ENCODE data around the gene FSCN2.

The FSCN2 gene

DNA sequence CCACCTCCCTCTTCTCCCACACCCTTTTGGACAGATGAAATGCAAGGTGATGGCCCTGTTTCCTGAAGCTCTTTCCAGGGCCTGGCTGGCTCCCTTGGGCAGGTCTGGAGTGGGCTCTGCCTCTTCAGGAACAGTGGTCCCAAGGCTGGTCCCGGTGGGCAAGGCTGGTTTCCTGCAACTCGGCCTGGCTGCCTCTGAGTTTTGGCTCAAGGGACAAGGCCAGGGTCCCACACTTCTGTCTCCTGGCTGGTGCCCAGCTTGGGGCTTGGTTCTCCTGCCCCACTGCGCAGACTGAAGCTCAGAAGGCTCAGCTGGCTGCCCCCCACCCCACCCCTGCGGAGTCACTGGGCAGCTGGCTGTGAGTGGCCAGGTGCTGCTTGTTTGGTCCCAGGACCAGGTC is 11.7 kb upstream of the FSCN2 start:
- H3K4me2 ChIP-seq: peak overlapping the region; percentile 61; the same call in 1 of the 2 replicates
- TF ChIP-seq, protein P1, sequence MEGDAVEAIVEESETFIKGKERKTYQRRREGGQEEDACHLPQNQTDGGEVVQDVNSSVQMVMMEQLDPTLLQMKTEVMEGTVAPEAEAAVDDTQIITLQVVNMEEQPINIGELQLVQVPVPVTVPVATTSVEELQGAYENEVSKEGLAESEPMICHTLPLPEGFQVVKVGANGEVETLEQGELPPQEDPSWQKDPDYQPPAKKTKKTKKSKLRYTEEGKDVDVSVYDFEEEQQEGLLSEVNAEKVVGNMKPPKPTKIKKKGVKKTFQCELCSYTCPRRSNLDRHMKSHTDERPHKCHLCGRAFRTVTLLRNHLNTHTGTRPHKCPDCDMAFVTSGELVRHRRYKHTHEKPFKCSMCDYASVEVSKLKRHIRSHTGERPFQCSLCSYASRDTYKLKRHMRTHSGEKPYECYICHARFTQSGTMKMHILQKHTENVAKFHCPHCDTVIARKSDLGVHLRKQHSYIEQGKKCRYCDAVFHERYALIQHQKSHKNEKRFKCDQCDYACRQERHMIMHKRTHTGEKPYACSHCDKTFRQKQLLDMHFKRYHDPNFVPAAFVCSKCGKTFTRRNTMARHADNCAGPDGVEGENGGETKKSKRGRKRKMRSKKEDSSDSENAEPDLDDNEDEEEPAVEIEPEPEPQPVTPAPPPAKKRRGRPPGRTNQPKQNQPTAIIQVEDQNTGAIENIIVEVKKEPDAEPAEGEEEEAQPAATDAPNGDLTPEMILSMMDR (conservative IDR thresholded peaks at IDR 0.05; ENCODE audit: low read depth, low read length): no peak
- peaks cover 8% of the 10 kb centered on the region for H3K4me1 ChIP-seq (ENCODE audit: low read depth, poor library complexity, severe bottlenecking)

DNA sequence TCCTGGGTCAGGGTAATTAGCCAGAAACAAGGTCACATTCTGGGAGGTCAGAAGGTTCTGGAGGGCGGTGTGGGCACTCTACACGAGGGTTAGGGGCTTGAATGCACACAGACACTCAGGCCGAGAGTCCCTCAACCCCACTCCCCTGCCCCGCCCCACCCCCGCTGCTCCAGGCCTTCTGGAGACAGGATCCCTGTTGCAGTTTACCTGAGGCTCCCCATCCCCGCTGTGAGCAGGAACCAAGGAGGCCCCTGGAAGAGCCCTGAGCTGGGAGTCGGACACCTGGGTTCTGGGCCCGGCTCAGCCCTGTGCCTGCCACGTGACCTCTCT is 11.2 kb upstream of the FSCN2 start:
- H2AFZ ChIP-seq (ENCODE audit: low read depth): no peak overlapping the region
- no peak overlapping the region for H3K27ac ChIP-seq
- H3K4me3 ChIP-seq (IDR thresholded peaks at IDR 0.05; ENCODE audit: insufficient read depth, low read depth, low read length): no peak overlapping the region
- TF ChIP-seq, protein P1 (conservative IDR thresholded peaks at IDR 0.05; ENCODE audit: low read depth, low read length): no peak
- H4K20me1 ChIP-seq (ENCODE audit: insufficient read depth): peaks cover 5% of the 10 kb centered on the region; the same call in 1 of the 2 replicates
- peaks cover 7% of the 10 kb centered on the region for H3K4me1 ChIP-seq (ENCODE audit: low read depth, poor library complexity, severe bottlenecking)
- no peak overlapping the region for H3K4me2 ChIP-seq
- H3K36me3 ChIP-seq (ENCODE audit: insufficient read depth): no peaks in the 10 kb centered on the region
- no peak overlapping the region for H3K9ac ChIP-seq
- peaks cover 5% of the 10 kb centered on the region for H3K79me2 ChIP-seq (ENCODE audit: insufficient read depth, low read depth)
- H3K27me3 ChIP-seq (ENCODE audit: insufficient read depth, low read depth): peaks cover 10% of the 10 kb centered on the region; the same call in 1 of the 2 replicates

More for the DNA sequence above, 11.7 kb upstream of the FSCN2 start:
- no peak overlapping the region for H2AFZ ChIP-seq (ENCODE audit: low read depth)
- peaks cover 9% of the 10 kb centered on the region; the same call in 1 of the 2 replicates for H3K27me3 ChIP-seq (ENCODE audit: insufficient read depth, low read depth)
- H3K9ac ChIP-seq: no peak overlapping the region
- H3K79me2 ChIP-seq (ENCODE audit: insufficient read depth, low read depth): peaks cover 11% of the 10 kb centered on the region
- H4K20me1 ChIP-seq (ENCODE audit: insufficient read depth): peaks cover 10% of the 10 kb centered on the region; the same call in 1 of the 2 replicates
- H3K27ac ChIP-seq: no peak overlapping the region
- peaks cover 4% of the 10 kb centered on the region; the same call in 1 of the 2 replicates for H3K36me3 ChIP-seq (ENCODE audit: insufficient read depth)
- H3K4me3 ChIP-seq (IDR thresholded peaks at IDR 0.05; ENCODE audit: insufficient read depth, low read depth, low read length): no peak overlapping the region

DNA sequence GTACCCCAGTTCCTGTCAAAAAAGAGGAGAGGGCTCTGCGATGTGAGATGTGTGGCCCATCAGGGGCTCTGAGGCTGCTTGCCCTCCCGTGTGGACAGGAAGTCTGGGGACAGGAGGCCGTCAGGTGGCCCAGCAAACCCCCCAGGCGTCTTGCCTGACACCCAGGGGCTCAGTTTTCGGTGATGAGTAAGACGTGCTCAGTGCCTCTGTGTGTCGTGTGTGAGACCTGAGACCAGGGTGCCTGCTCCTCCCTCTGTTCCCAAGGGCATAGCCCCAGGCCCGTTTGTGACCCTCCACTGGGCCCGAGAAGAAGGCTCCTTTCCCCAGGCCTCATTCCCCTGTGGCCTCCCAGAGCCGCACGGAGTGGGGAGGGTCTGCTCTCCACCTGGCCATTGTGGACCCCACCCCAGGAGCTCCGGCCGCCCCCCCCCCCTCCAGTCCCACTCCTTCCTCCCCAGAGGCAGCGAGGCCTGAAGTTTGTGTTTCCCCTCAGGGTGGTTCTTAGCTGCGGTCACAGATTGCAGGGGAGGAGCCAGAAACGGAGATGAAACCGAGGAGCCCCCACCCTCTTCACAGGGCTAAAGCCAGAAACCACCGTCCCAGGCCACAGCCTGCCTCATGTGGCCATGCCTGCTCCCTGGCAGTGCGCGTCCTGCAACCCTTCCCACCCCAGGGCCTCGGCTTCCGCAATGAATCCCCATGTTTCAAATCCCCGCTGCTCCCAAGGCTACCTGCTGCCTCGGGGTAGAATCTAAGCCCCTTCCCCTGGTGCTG is 10.7 kb upstream of the FSCN2 start:
- H3K36me3 ChIP-seq (ENCODE audit: insufficient read depth): no peaks in the 10 kb centered on the region
- peaks cover 7% of the 10 kb centered on the region for H3K4me1 ChIP-seq (ENCODE audit: low read depth, poor library complexity, severe bottlenecking)
- no peak overlapping the region for H2AFZ ChIP-seq (ENCODE audit: low read depth)
- no peaks in the 10 kb centered on the region; the same call in 1 of the 2 replicates for H4K20me1 ChIP-seq (ENCODE audit: insufficient read depth)
- TF ChIP-seq, protein P1 (conservative IDR thresholded peaks at IDR 0.05; ENCODE audit: low read depth, low read length): no peak
- no peak overlapping the region for H3K4me3 ChIP-seq (IDR thresholded peaks at IDR 0.05; ENCODE audit: insufficient read depth, low read depth, low read length)
- no peak overlapping the region for H3K9ac ChIP-seq
- no peak overlapping the region for H3K27ac ChIP-seq
- no peaks in the 10 kb centered on the region; the same call in 1 of the 2 replicates for H3K79me2 ChIP-seq (ENCODE audit: insufficient read depth, low read depth)
- no peak overlapping the region for H3K4me2 ChIP-seq
- H3K27me3 ChIP-seq (ENCODE audit: insufficient read depth, low read depth): peaks cover 10% of the 10 kb centered on the region; the same call in 1 of the 2 replicates

DNA sequence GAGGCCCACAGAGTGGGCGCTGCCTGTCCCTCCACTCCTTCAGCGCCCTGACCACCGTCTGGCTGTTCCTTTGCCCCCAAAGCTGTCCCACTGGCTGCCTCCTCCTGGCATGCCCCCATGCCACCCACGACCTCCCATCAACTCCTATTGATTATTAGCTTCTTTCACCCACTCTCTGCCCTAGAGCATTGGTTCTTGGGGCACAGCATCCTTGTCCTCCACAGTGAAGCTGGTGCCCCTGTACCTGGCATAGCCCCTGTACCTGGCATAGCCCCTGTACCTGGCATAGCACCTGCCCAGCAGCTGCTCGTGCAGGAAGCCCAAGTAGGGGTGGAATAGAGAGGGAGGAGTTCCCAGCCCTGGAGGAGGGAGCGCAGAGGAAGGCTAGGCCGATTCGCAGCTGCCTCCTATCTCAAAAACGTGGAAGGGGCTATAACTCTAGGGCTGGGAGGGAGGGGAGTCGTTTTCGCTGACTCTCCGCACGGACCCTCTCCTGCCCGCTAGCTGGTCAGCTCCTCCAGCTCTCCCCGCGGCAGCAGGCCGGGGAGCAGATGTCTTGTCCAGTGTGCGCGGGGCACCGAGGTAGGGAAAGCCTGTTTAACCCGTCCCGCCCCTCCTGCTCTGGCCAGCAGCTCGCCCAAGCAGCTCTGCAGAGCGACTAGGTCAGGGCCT is 9.9 kb upstream of the FSCN2 start:
- Histone ChIP-seq H3K9ac (no peak overlapping the region), H3K27me3 (ENCODE audit: insufficient read depth, low read depth) (peaks cover 14% of the 10 kb centered on the region; the same call in 1 of the 2 replicates), H3K4me1 (ENCODE audit: low read depth, poor library complexity, severe bottlenecking) (peaks cover 7% of the 10 kb centered on the region), H4K20me1 (ENCODE audit: insufficient read depth) (no peaks in the 10 kb centered on the region), H3K79me2 (ENCODE audit: insufficient read depth, low read depth) (no peaks in the 10 kb centered on the region; the same call in 1 of the 2 replicates), H3K36me3 (ENCODE audit: insufficient read depth) (no peaks in the 10 kb centered on the region), H3K4me2 (no peak overlapping the region), H2AFZ (ENCODE audit: low read depth) (no peak overlapping the region), H3K4me3 (IDR thresholded peaks at IDR 0.05; ENCODE audit: insufficient read depth, low read depth, low read length) (no peak overlapping the region), H3K27ac (no peak overlapping the region)
- TF ChIP-seq, protein P1 (conservative IDR thresholded peaks at IDR 0.05; ENCODE audit: low read depth, low read length): no peak
